Measurements from ENCODE around the gene AARSD1.
"Not testable (repeated sequence)": the region's sequence is repeated elsewhere in the genome, so short reads cannot be mapped to it uniquely, and the experiment has no call there.

AARSD1 gene, protein sequence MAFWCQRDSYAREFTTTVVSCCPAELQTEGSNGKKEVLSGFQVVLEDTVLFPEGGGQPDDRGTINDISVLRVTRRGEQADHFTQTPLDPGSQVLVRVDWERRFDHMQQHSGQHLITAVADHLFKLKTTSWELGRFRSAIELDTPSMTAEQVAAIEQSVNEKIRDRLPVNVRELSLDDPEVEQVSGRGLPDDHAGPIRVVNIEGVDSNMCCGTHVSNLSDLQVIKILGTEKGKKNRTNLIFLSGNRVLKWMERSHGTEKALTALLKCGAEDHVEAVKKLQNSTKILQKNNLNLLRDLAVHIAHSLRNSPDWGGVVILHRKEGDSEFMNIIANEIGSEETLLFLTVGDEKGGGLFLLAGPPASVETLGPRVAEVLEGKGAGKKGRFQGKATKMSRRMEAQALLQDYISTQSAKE

DNA sequence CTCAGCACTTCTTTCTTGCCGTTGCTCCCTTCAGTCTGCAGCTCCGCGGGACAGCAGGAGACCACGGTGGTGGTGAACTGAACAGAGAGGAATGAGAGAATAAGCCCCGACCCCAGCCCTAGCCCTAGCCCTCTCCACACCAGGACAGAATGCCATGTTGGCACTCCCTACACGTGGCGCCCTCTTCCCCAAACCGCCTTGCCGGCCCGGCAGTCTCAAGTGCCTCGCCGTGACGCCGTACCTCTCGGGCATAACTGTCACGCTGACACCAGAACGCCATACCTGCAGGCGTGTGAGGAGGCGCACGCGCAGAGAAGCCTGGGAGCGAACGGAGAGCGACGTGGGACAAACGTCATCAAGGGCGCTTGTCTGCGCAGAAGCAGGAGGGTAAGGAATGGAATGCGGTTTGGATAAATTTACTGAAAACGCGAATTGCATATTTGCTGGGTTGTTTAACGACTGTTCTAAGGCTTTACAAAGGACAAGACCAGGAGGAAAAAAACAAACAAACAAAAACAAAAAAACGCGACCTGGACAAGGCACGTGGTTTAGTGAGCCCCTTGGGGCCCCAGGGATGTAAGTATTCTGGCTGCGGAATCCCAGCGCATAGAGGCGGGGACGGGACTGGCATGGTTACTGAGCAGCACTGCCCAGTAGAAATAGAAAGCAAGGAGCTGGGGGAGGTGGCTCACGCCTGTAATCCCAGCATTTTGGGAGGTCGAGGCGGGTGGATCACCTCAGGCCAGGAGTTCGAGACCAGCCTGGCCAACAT, at the start of gene AARSD1:
Gene AARSD1, minus strand, starts transcription at position 294 of the 772 bp plus-strand sequence. Its CDS starts 14 bp downstream, at position 280.
- Histone ChIP-seq H3K9ac (ENCODE audit: low read length) (peak within 1 kb of the TSS; percentile 71), H3K4me1 (ENCODE audit: control insufficient read depth, low read depth, low read length) (no peaks in the 10 kb centered on the region), H3K4me3 (ENCODE audit: low read length) (peak within 1 kb of the TSS; percentile 81), H3K9me3 (ENCODE audit: control insufficient read depth, low read depth, low read length) (no peaks in the 10 kb centered on the region), H3K27ac (ENCODE audit: low read length) (peak within 1 kb of the TSS; percentile 69), H3K27me3 (ENCODE audit: control insufficient read depth, insufficient read depth, low read length) (no peaks in the 10 kb centered on the region), H3K36me3 (ENCODE audit: control insufficient read depth, low read depth, low read length) (peaks cover 26% of the 10 kb centered on the region)

- no peaks in the 10 kb centered on the region for H3K9me3 ChIP-seq (ENCODE audit: control insufficient read depth, low read depth, low read length)
- H3K27ac ChIP-seq (ENCODE audit: low read length), result no peak overlapping the region
- H3K9ac ChIP-seq (ENCODE audit: low read length), result no peak overlapping the region
- peaks cover 8% of the 10 kb centered on the region for H3K4me1 ChIP-seq (ENCODE audit: control insufficient read depth, low read depth, low read length)
- H3K4me3 ChIP-seq (ENCODE audit: low read length), result no peak overlapping the region
- H3K27me3 ChIP-seq (ENCODE audit: control insufficient read depth, insufficient read depth, low read length), result no peaks in the 10 kb centered on the region
- H3K36me3 ChIP-seq (ENCODE audit: control insufficient read depth, low read depth, low read length), result peaks cover 25% of the 10 kb centered on the region
Measured at GRCh38 chr17:43013296-43013695, 49.0 kb upstream of the AARSD1 start.

DNA sequence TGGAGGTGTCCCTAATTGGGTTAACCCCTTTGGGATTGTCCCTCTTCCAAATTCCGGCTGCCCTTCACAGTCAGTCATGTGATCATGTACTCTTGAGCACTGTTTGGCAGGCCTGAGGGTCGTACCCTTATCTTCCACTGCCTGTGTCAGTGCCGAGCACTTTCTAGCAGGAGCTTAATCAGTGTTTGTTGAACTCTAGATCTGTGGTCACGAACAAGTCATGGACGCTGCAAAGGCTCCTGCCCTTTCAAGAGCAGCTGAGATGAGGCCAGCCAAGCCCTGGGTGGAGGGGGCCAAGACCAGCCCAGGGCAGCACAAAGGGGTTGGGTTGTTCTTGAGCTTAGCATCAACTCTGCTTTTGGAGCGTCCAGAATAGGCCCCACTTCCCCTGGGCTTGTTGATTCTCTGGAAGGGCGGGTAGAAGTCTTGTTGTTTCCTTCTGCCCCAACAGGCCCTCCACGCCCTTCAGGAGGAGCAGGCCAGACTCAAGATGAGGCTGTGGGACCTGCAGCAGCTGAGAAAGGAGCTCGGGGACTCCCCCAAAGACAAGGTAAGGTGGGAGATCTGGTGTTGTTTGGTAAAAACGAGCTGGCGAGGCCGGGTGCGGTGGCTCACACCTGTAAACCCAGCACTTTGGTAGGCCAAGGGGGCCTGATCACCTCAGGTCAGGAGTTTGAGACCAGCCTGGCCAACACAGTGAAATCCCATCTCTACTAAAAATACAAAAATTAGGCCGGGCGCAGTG, 47.6 kb upstream of the AARSD1 start:
- H3K4me1 ChIP-seq (ENCODE audit: control insufficient read depth, low read depth, low read length), result peaks cover 11% of the 10 kb centered on the region
- H3K4me3 ChIP-seq (ENCODE audit: low read length), result no peak overlapping the region
- no peak overlapping the region for H3K9ac ChIP-seq (ENCODE audit: low read length)
- peaks cover 19% of the 10 kb centered on the region for H3K36me3 ChIP-seq (ENCODE audit: control insufficient read depth, low read depth, low read length)
- no peaks in the 10 kb centered on the region for H3K27me3 ChIP-seq (ENCODE audit: control insufficient read depth, insufficient read depth, low read length)
- H3K27ac ChIP-seq (ENCODE audit: low read length), result no peak overlapping the region
- H3K9me3 ChIP-seq (ENCODE audit: control insufficient read depth, low read depth, low read length), result no peaks in the 10 kb centered on the region

GRCh38 chr17:43010667-43011308, 46.5 kb upstream of the AARSD1 start:
- H3K4me1 ChIP-seq (ENCODE audit: control insufficient read depth, low read depth, low read length), result peaks cover 10% of the 10 kb centered on the region
- no peaks in the 10 kb centered on the region for H3K9me3 ChIP-seq (ENCODE audit: control insufficient read depth, low read depth, low read length)
- no peak overlapping the region for H3K4me3 ChIP-seq (ENCODE audit: low read length)
- H3K36me3 ChIP-seq (ENCODE audit: control insufficient read depth, low read depth, low read length), result peaks cover 9% of the 10 kb centered on the region
- H3K9ac ChIP-seq (ENCODE audit: low read length), result no peak overlapping the region
- H3K27ac ChIP-seq (ENCODE audit: low read length), result no peak overlapping the region
- no peaks in the 10 kb centered on the region for H3K27me3 ChIP-seq (ENCODE audit: control insufficient read depth, insufficient read depth, low read length)

DNA sequence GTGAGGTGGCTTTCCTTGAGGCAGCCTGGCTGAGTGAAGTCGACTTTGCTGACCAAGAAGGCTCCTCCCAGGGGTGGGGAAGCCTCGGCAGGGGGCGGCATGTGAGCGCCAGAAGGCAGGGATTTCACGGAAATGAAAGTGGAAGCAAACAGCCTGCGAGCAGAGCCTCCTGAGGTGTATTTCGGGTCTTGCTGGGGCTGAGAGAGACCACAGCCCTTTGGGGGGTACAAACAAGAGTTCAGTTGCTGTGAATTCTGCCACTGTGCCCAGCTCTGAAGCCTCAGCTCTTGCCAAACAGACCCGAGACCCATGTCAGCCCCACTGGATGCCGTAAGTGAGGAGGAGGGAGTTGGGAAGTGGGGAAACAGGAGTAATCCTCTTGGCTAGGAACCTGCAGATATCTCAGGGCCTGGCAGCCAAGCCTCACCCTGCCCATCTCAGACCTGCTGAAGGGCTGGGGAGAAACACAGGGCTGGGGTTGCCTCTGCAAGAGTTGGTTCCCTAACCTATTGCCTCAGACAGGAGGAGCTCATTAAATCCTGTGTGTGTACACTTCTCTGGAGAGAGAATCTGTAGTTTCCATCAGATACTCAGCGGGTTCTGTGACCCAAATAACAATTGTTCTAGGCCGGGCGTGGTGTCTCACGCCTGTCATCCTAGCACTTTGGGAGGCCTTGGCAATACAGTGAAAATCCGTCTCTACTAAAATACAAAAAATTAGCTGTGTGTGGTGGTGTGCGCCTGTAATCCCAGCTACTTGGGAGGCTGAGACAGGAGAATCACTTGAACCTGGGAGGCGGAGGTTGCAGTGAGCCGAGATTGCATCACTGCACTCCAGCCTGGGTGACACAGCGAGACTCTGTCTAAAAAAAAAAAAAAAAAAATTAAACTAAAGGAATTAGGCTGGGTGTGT, 42.6 kb upstream of the AARSD1 start, which contains the start of gene IFI35:
Gene IFI35, plus strand, starts transcription at position 146 of the 913 bp plus-strand sequence. Its CDS starts 164 bp downstream, at position 310.
- Histone ChIP-seq H3K27me3 (ENCODE audit: control insufficient read depth, insufficient read depth, low read length) (no peaks in the 10 kb centered on the region), H3K27ac (ENCODE audit: low read length) (peak within 1 kb of the TSS; percentile 5), H3K36me3 (ENCODE audit: control insufficient read depth, low read depth, low read length) (peaks cover 19% of the 10 kb centered on the region), H3K9me3 (ENCODE audit: control insufficient read depth, low read depth, low read length) (no peaks in the 10 kb centered on the region), H3K4me1 (ENCODE audit: control insufficient read depth, low read depth, low read length) (peaks cover 4% of the 10 kb centered on the region), H3K9ac (ENCODE audit: low read length) (peak within 1 kb of the TSS; percentile 37), H3K4me3 (ENCODE audit: low read length) (peak within 1 kb of the TSS; percentile 55)

GRCh38 chr17:43003542-43004172, 39.4 kb upstream of the AARSD1 start:
- Histone ChIP-seq H3K9ac (ENCODE audit: low read length) (no peak overlapping the region), H3K9me3 (ENCODE audit: control insufficient read depth, low read depth, low read length) (no peaks in the 10 kb centered on the region), H3K27ac (ENCODE audit: low read length) (no peak overlapping the region)

GRCh38 chr17:43000894-43001293, 36.6 kb upstream of the AARSD1 start:
- peaks cover 12% of the 10 kb centered on the region for H3K4me1 ChIP-seq (ENCODE audit: control insufficient read depth, low read depth, low read length)
- not testable (repeated sequence) for H3K4me3 ChIP-seq (ENCODE audit: low read length); H3K9ac ChIP-seq (ENCODE audit: low read length); H3K9me3 ChIP-seq (ENCODE audit: control insufficient read depth, low read depth, low read length); H3K27ac ChIP-seq (ENCODE audit: low read length); H3K27me3 ChIP-seq (ENCODE audit: control insufficient read depth, insufficient read depth, low read length)
- peaks cover 42% of the 10 kb centered on the region for H3K36me3 ChIP-seq (ENCODE audit: control insufficient read depth, low read depth, low read length)

More at GRCh38 chr17:43003542-43004172, 39.4 kb upstream of the AARSD1 start:
- H3K27me3 ChIP-seq (ENCODE audit: control insufficient read depth, insufficient read depth, low read length), result no peaks in the 10 kb centered on the region
- H3K4me1 ChIP-seq (ENCODE audit: control insufficient read depth, low read depth, low read length), result peaks cover 10% of the 10 kb centered on the region
- peaks cover 42% of the 10 kb centered on the region for H3K36me3 ChIP-seq (ENCODE audit: control insufficient read depth, low read depth, low read length)
- no peak overlapping the region for H3K4me3 ChIP-seq (ENCODE audit: low read length)

- H3K4me1 ChIP-seq (ENCODE audit: control insufficient read depth, low read depth, low read length), result peaks cover 12% of the 10 kb centered on the region
- peaks cover 42% of the 10 kb centered on the region for H3K36me3 ChIP-seq (ENCODE audit: control insufficient read depth, low read depth, low read length)
- no peaks in the 10 kb centered on the region for H3K27me3 ChIP-seq (ENCODE audit: control insufficient read depth, insufficient read depth, low read length)
- H3K27ac ChIP-seq (ENCODE audit: low read length), result peak overlapping the region; percentile 93
- peak overlapping the region; percentile 97 for H3K4me3 ChIP-seq (ENCODE audit: low read length)
- peak overlapping the region; percentile 97 for H3K9ac ChIP-seq (ENCODE audit: low read length)
- no peaks in the 10 kb centered on the region for H3K9me3 ChIP-seq (ENCODE audit: control insufficient read depth, low read depth, low read length)
Measured at GRCh38 chr17:42999003-42999525, 34.8 kb upstream of the AARSD1 start.

- H3K36me3 ChIP-seq (ENCODE audit: control insufficient read depth, low read depth, low read length), result peaks cover 38% of the 10 kb centered on the region
- no peaks in the 10 kb centered on the region for H3K9me3 ChIP-seq (ENCODE audit: control insufficient read depth, low read depth, low read length)
- H3K4me3 ChIP-seq (ENCODE audit: low read length), result peak within 1 kb of the TSS; percentile 97
- no peaks in the 10 kb centered on the region for H3K27me3 ChIP-seq (ENCODE audit: control insufficient read depth, insufficient read depth, low read length)
- H3K27ac ChIP-seq (ENCODE audit: low read length), result peak within 1 kb of the TSS; percentile 93
- H3K4me1 ChIP-seq (ENCODE audit: control insufficient read depth, low read depth, low read length), result peaks cover 12% of the 10 kb centered on the region
- H3K9ac ChIP-seq (ENCODE audit: low read length), result peak within 1 kb of the TSS; percentile 97
Measured at GRCh38 chr17:42997984-42998938, 34.0 kb upstream of the AARSD1 start, which contains the start of gene RPL27. TSS of gene RPL27 (plus strand) at chr17:42998419. CDS start at chr17:42998751, 332 bp downstream.
